ENCODE data around the gene MPND. TPM values are rescaled to one million over a fixed set of nuclear protein-coding genes. Genes with fewer than 3 reads are reported as not detected.

The MPND gene
- total and polyA plus RNA-seq, 2 of the 13 experiments (the other 11 are each of a cell fraction or from before 2014, with no cell fraction given): 10.8 to 15.8 TPM

GRCh38 chr19:4319067-4319718, 24.2 kb upstream of the MPND start:
- no TSS peak for BruUV-seq (replicated peaks)
- intact Hi-C loops (cut with micrococcal nuclease; ENCODE audit: unreplicated experiment): no loop called here
- Histone ChIP-seq H3K4me3 (replicated peaks in 1 of 3; ENCODE audit: insufficient read depth in 1 of 3, low read depth in 2 of 3, low read length in 3 of 3) (no peak overlapping the region), H3K4me2 (ENCODE audit: low read depth, low read length) (no peak overlapping the region), H3K36me3 (replicated peaks in 1 of 2; ENCODE audit: control insufficient read depth in 1 of 2, insufficient read depth in 2 of 2, low read length in 2 of 2) (no peaks in the 10 kb centered on the region), H3K4me1 (ENCODE audit: insufficient read depth, low read length) (peaks cover 7% of the 10 kb centered on the region), H3K79me2 (ENCODE audit: insufficient read depth, low read length) (no peaks in the 10 kb centered on the region), H3K27ac (ENCODE audit: extremely low read length, insufficient read depth, low read length) (no peak overlapping the region), H3K9ac (ENCODE audit: insufficient read depth, low read depth, low read length) (no peak overlapping the region), H4K20me1 (ENCODE audit: insufficient read depth, low read length) (no peaks in the 10 kb centered on the region), H2AFZ (ENCODE audit: low read length) (no peak overlapping the region), H3K9me3 (ENCODE audit: low read length) (no peaks in the 10 kb centered on the region), H3K27me3 (ENCODE audit: control insufficient read depth in 1 of 2, insufficient read depth in 2 of 2, low read length in 2 of 2) (0 out of 5 replicates have a peak, but pooled peaks cover 0 to 1% of the 10 kb centered on the region in 2 experiments)
- in situ Hi-C loops (cut with HindIII; ENCODE audit: extremely low pct_ligation_motif_present, low pct_unique_long_range_greater_than_20kb): no loop called here
- TF ChIP-seq ZFYVE20 (CRISPR knock-in tag; IDR thresholded peaks at IDR 0.05; ENCODE audit: borderline replicate concordance, low read depth) (no peak), ZNF329 (CRISPR knock-in tag; IDR thresholded peaks at IDR 0.05; ENCODE audit: low read depth) (no peak), ZNF430 (CRISPR knock-in tag; IDR thresholded peaks at IDR 0.05) (no peak), ZNF354B (CRISPR knock-in tag; IDR thresholded peaks at IDR 0.05) (no peak), GABPA (IDR thresholded peaks at IDR 0.05; ENCODE audit: low read depth, low read length) (no peak), GABPA (CRISPR knock-in tag; IDR thresholded peaks at IDR 0.05; ENCODE audit: low read depth) (no peak), ZNF777 (CRISPR knock-in tag; IDR thresholded peaks at IDR 0.05) (no peak), ZNF552 (CRISPR knock-in tag; IDR thresholded peaks at IDR 0.05; ENCODE audit: borderline replicate concordance) (no peak), ZNF317 (CRISPR knock-in tag; IDR thresholded peaks at IDR 0.05) (no peak), RARA (CRISPR knock-in tag; IDR thresholded peaks at IDR 0.05) (no peak)
- POLR2A ChIA-PET: interaction anchor here (3.0 to 4.1 kb wide), 2 partner anchors 9 to 24 kb away, joined by 17 to 22 read pairs; partner anchors contain the start of gene MPND
- FAIRE-seq: no peak
- CTCF ChIA-PET (ENCODE audit: low intra/inter-chr PET ratio, low total read pairs): no interaction called here
- 73% methylated on average over 2 of the region's 2 CpGs for WGBS (ENCODE audit: low lambda C conversion rate)
- DNase-seq (ENCODE audit: low spot score): no peak
- no peak for ATAC-seq

- Histone ChIP-seq H3K9me3 (ENCODE audit: low read length) (no peaks in the 10 kb centered on the region), H3K27me3 (ENCODE audit: control insufficient read depth in 1 of 2, insufficient read depth in 2 of 2, low read length in 2 of 2) (no peaks in the 10 kb centered on the region), H3K4me3 (replicated peaks in 1 of 3; ENCODE audit: insufficient read depth in 1 of 3, low read depth in 2 of 3, low read length in 3 of 3) (no peak overlapping the region), H3K4me1 (ENCODE audit: insufficient read depth, low read length) (no peaks in the 10 kb centered on the region), H3K79me2 (ENCODE audit: insufficient read depth, low read length) (no peaks in the 10 kb centered on the region), H4K20me1 (ENCODE audit: insufficient read depth, low read length) (no peaks in the 10 kb centered on the region), H2AFZ (ENCODE audit: low read length) (no peak overlapping the region), H3K36me3 (replicated peaks in 1 of 2; ENCODE audit: control insufficient read depth in 1 of 2, insufficient read depth in 2 of 2, low read length in 2 of 2) (no peaks in the 10 kb centered on the region), H3K27ac (ENCODE audit: extremely low read length, insufficient read depth, low read length) (no peak overlapping the region), H3K9ac (ENCODE audit: insufficient read depth, low read depth, low read length) (no peak overlapping the region), H3K4me2 (ENCODE audit: low read depth, low read length) (no peak overlapping the region)
- FAIRE-seq (no peak), DNase-seq (ENCODE audit: low spot score) (no peak), ATAC-seq (no peak)
- POLR2A ChIA-PET: interaction anchor here (3.0 to 4.1 kb wide), 2 partner anchors 10 to 23 kb away, joined by 17 to 22 read pairs; partner anchors contain the start of gene MPND
- WGBS (ENCODE audit: low lambda C conversion rate): 10% methylated on average over 2 of the region's 2 CpGs
- no peak for TF ChIP-seq KDM4B (CRISPR knock-in tag; IDR thresholded peaks at IDR 0.05)
- TF ChIP-seq ZNF784 (CRISPR knock-in tag; IDR thresholded peaks at IDR 0.05; ENCODE audit: borderline replicate concordance): no peak
- CTCF ChIA-PET (ENCODE audit: low intra/inter-chr PET ratio, low total read pairs): no interaction called here
- BruUV-seq (replicated peaks): no TSS peak
- intact Hi-C loops (cut with micrococcal nuclease; ENCODE audit: unreplicated experiment) (no loop called here), in situ Hi-C loops (cut with HindIII; ENCODE audit: extremely low pct_ligation_motif_present, low pct_unique_long_range_greater_than_20kb) (no loop called here)
These were observed 22.9 kb upstream of the MPND start for GRCh38 chr19:4320419-4320818.

Data from HepG2 (cell line).